SK-N-SH (cell line): ENCODE measurements around the gene TMTC2. TPM values are rescaled to one million over a fixed set of nuclear protein-coding genes. Genes with fewer than 3 reads are reported as not detected.

Source experiments
- CTCF ChIA-PET: fragments of 300-600, 350-600 bp; formaldehyde crosslinking; extraction: SDS; loops from one replicate; lab custom pipeline; 2021; lab: Yijun Ruan, JAX
- POLR2A ChIA-PET: fragments of 350-600 bp; sonication (Branson Sonifier 250); formaldehyde crosslinking; extraction: SDS; loops from one replicate; lab custom pipeline; 2020; ENCODE audit warnings: antibody characterized with exemption, inconsistent platforms; lab: Yijun Ruan, JAX
- DNase-seq: peaks from one replicate; pipeline ENCODE4 v3.0.0; 2012
- H2AFZ ChIP-seq: fragments of 200-600 bp; sonication (generic); 2 replicates; pipeline ENCODE4 v1.8.1; 2016; ENCODE audit warnings: antibody characterized with exemption, mild to moderate bottlenecking, low read depth
- H3F3A ChIP-seq: fragments of 200-600 bp; sonication (generic); replicated peaks from 2 replicates; pipeline ENCODE3; 2016; ENCODE audit warnings: antibody characterized with exemption, mild to moderate bottlenecking; ENCODE audit not compliant: insufficient read depth
- H3K27ac ChIP-seq, 2 experiments: fragments of 200-500 bp in 1 of 2; fragments of 200-600 bp in 1 of 2; sonication (Bioruptor generic) in 1 of 2; sonication (generic), shearing (Covaris generic) in 1 of 2; 2 replicates each; pipeline versions ENCODE4 v1.5.1 to v1.6.1; 2014 to 2016; ENCODE audit warnings: low read depth in 2 of 2, inconsistent platforms in 1 of 2, low read length in 1 of 2, mild to moderate bottlenecking in 1 of 2, mixed read lengths in 1 of 2
- H3K27me3 ChIP-seq: fragments of 200-600 bp; sonication (generic), shearing (Covaris generic); 2 replicates; pipeline ENCODE4 v1.6.1; 2016; ENCODE audit warnings: mixed run types; ENCODE audit not compliant: insufficient read depth
- H3K36me3 ChIP-seq, 2 experiments: fragments of 200-500 bp in 1 of 2; fragments of 200-600 bp in 1 of 2; sonication (Bioruptor generic) in 1 of 2; sonication (generic) in 1 of 2; replicated peaks in 1 of 2; 2 replicates each; pipeline versions ENCODE3 to v1.5.1; 2014 to 2016; ENCODE audit warnings: low read length in 1 of 2, mild to moderate bottlenecking in 1 of 2; ENCODE audit not compliant: insufficient read depth in 2 of 2, control insufficient read depth in 1 of 2
- H3K4me1 ChIP-seq, 2 experiments: fragments of 200-500 bp in 1 of 2; fragments of 200-600 bp in 1 of 2; sonication (Bioruptor generic) in 1 of 2; sonication (generic), shearing (Covaris generic) in 1 of 2; 2 replicates each; pipeline versions ENCODE4 v1.5.1 to v1.6.1; 2014 to 2016; ENCODE audit warnings: low read depth in 1 of 2, low read length in 1 of 2, mixed run types in 1 of 2; ENCODE audit not compliant: insufficient read depth in 2 of 2, control insufficient read depth in 1 of 2
- H3K4me2 ChIP-seq: fragments of 200-600 bp; sonication (generic), shearing (Covaris generic); 2 replicates; pipeline ENCODE4 v1.6.1; 2017; ENCODE audit warnings: mixed run types
- H3K4me3 ChIP-seq, 2 experiments: fragments of 200-500 bp in 1 of 2; fragments of 200-600 bp in 1 of 2; sonication (Bioruptor generic) in 1 of 2; sonication (generic), shearing (Covaris generic) in 1 of 2; 2 replicates each; pipeline versions ENCODE4 v1.5.1 to v1.8.1; 2014 to 2016; ENCODE audit warnings: low read depth in 2 of 2, inconsistent platforms in 1 of 2, low read length in 1 of 2, mild to moderate bottlenecking in 1 of 2, mixed read lengths in 1 of 2, moderate library complexity in 1 of 2
- H3K79me2 ChIP-seq: fragments of 200-600 bp; sonication (generic); 2 replicates; pipeline ENCODE4 v1.8.1; 2017; ENCODE audit warnings: mild to moderate bottlenecking; ENCODE audit not compliant: insufficient read depth
- H3K9ac ChIP-seq: fragments of 200-600 bp; sonication (generic); 2 replicates; pipeline ENCODE4 v1.6.1; 2017; ENCODE audit warnings: mixed run types
- H3K9me2 ChIP-seq: fragments of 200-600 bp; sonication (generic); 2 replicates; pipeline ENCODE4 v1.6.1; 2017; ENCODE audit warnings: mixed run types
- H3K9me3 ChIP-seq: fragments of 200-600 bp; sonication (generic); 2 replicates; pipeline ENCODE4 v1.6.1; 2017; ENCODE audit warnings: mixed run types, mild to moderate bottlenecking, moderate library complexity
- H4K20me1 ChIP-seq: fragments of 200-600 bp; sonication (generic); 2 replicates; pipeline ENCODE4 v1.6.1; 2017; ENCODE audit warnings: mild to moderate bottlenecking, mixed run types; ENCODE audit not compliant: insufficient read depth
- CHD2 ChIP-seq: fragments of 150-350 bp; IDR thresholded peaks from 2 replicates; pipeline ENCODE4 v1.6.1; 2018; ENCODE audit warnings: low read length; ENCODE audit not compliant: partially characterized antibody
- ELF1 ChIP-seq: IDR thresholded peaks from 2 replicates; pipeline ENCODE4 v1.4.0; 2012
- EP300 ChIP-seq, 2 experiments: IDR thresholded peaks; 2 replicates each; pipeline versions ENCODE4 v1.4.0 to v1.6.1; 2012; ENCODE audit warnings: borderline replicate concordance in 1 of 2, low read depth in 1 of 2, low read length in 1 of 2
- EZH2phosphoT487 ChIP-seq: fragments of 200-600 bp; sonication (generic); IDR thresholded peaks from 2 replicates; pipeline ENCODE4 v1.6.1; 2017; ENCODE audit warnings: low read depth, mixed run types, mild to moderate bottlenecking, antibody characterized with exemption, moderate library complexity, borderline replicate concordance
- FOSL2 ChIP-seq: IDR thresholded peaks from 2 replicates; pipeline ENCODE4 v1.4.0; 2012; ENCODE audit warnings: low read depth, mild to moderate bottlenecking, moderate library complexity, borderline replicate concordance
- GABPA ChIP-seq: IDR thresholded peaks from 2 replicates; pipeline ENCODE4 v1.4.0; 2012; ENCODE audit warnings: low read depth, mild to moderate bottlenecking
- IRF3 ChIP-seq: fragments of 150-350 bp; IDR thresholded peaks from 2 replicates; pipeline ENCODE4 v1.6.1; 2016; ENCODE audit warnings: mild to moderate bottlenecking, low read depth, low read length
- JUND ChIP-seq: IDR thresholded peaks from 2 replicates; pipeline ENCODE4 v1.4.0; 2012
- MXI1 ChIP-seq: IDR thresholded peaks from 2 replicates; pipeline ENCODE4 v1.6.1; 2012; ENCODE audit warnings: mild to moderate bottlenecking, low read depth, low read length, improper control_type of control experiment
- NRF1 ChIP-seq: IDR thresholded peaks from 2 replicates; pipeline ENCODE4 v1.6.1; 2012; ENCODE audit warnings: low read depth, mild to moderate bottlenecking, low read length
- RAD21 ChIP-seq: IDR thresholded peaks from 2 replicates; pipeline ENCODE4 v1.6.1; 2012; ENCODE audit warnings: mild to moderate bottlenecking, low read length
- RXRA ChIP-seq: IDR thresholded peaks from 2 replicates; pipeline ENCODE4 v1.4.0; 2012; ENCODE audit warnings: low read depth, mild to moderate bottlenecking, borderline replicate concordance
- SIN3A ChIP-seq: IDR thresholded peaks from 2 replicates; pipeline ENCODE4 v1.6.1; 2012; ENCODE audit warnings: low read depth, mild to moderate bottlenecking, low read length, moderate library complexity, borderline replicate concordance
- WGBS: methylation state at CpG from one replicate; pipeline ENCODE4 v1.1.6; 2017; ENCODE audit warnings: low lambda C conversion rate; 5-methylcytosine and 5-hydroxymethylcytosine counted together
- polyA plus RNA-seq, 3 experiments: library from polyadenylated mRNA; depleted of rRNA; stranded (reverse); fragments of >200 nt; gene quantifications; 2 replicates each; pipeline ENCODE4 v1.2.3, GENCODE V29; 2012
- TF ChIP-seq, protein P1 (sequence below): IDR thresholded peaks from 2 replicates; pipeline ENCODE4; 2012
- TF ChIP-seq, protein P2 (sequence below): fragments of 150-350 bp; IDR thresholded peaks from 2 replicates; pipeline ENCODE4 v1.6.1; 2017; ENCODE audit warnings: antibody characterized with exemption, low read length, low read depth, borderline replicate concordance
- TF ChIP-seq, protein P3 (sequence below): IDR thresholded peaks from 2 replicates; pipeline ENCODE4 v1.4.0; 2012; ENCODE audit warnings: low read depth, borderline replicate concordance

The TMTC2 gene
- polyA plus RNA-seq, 1 of the 3 experiments (the other 2 are of a cell fraction): 4.1 TPM

DNA sequence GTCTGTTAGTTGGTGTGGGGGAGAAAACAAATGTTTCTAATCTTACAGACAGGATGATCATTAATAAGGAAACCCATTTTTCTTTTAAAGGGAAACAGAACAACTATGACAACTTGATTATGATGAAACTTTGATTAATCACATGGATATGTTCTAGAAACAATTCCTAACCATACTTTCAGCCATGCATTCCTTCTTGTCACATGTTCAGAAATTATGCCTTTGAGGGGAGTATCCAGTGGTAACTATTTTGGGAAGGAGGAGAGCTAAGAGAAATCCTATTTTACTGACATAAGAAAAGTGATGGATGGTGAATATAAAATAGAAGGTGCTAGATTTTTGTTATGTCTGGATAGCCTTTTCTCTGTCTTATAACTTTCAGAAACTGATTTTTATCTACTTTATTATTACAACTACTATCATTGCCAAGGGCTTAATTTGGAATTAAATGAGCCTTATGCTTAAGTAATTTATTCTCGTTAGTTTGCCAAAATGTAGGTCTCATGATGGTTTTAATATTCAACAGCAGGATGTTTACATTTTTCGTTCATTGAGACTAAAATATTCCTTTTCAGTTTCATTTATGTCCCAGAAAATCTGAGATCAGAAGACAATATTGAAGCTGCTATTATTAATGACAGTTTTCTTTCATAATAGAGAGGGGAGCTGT lies 200.1 kb downstream of the TMTC2 start:
- ChIA-PET POLR2A (no interaction called here), CTCF (interaction anchor here (0.9 to 1.0 kb wide), 2 partner anchors 10 to 15 kb away, joined by 3 to 4 read pairs; no protein-coding TSS in a partner anchor)

GRCh38 chr12:82893896-82894295 lies 207.2 kb downstream of the TMTC2 start:
- no peak for TF ChIP-seq CHD2
- TF ChIP-seq RAD21: no peak
- TF ChIP-seq EP300 (IDR thresholded peaks at IDR 0.05; ENCODE audit: borderline replicate concordance in 1 of 2, low read depth in 1 of 2, low read length in 1 of 2): no peak
- TF ChIP-seq, protein P1, sequence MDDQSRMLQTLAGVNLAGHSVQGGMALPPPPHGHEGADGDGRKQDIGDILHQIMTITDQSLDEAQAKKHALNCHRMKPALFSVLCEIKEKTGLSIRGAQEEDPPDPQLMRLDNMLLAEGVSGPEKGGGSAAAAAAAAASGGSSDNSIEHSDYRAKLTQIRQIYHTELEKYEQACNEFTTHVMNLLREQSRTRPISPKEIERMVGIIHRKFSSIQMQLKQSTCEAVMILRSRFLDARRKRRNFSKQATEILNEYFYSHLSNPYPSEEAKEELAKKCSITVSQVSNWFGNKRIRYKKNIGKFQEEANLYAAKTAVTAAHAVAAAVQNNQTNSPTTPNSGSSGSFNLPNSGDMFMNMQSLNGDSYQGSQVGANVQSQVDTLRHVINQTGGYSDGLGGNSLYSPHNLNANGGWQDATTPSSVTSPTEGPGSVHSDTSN: no peak
- no peak for TF ChIP-seq MXI1
- no peak for DNase-seq
- no peaks in the 10 kb centered on the region for H3K79me2 ChIP-seq
- H2AFZ ChIP-seq: no peak overlapping the region
- H3K9me3 ChIP-seq: no peaks in the 10 kb centered on the region
- no peaks in the 10 kb centered on the region for H4K20me1 ChIP-seq
- CTCF ChIA-PET: no interaction called here
- no peak overlapping the region for H3K4me3 ChIP-seq
- H3K27ac ChIP-seq: no peak overlapping the region
- H3K9me2 ChIP-seq: no peaks in the 10 kb centered on the region
- H3K27me3 ChIP-seq: no peaks in the 10 kb centered on the region
- no peak overlapping the region for H3K9ac ChIP-seq
- H3F3A ChIP-seq: no peaks in the 10 kb centered on the region
- peaks cover 0 to 4% of the 10 kb centered on the region in 2 experiments; a peak in 1 of 4 replicates for H3K4me1 ChIP-seq
- no peak overlapping the region for H3K4me2 ChIP-seq
- 81% methylated on average over 5 of the region's 5 CpGs for WGBS
- no peaks in the 10 kb centered on the region for H3K36me3 ChIP-seq
- POLR2A ChIA-PET: no interaction called here

More for the DNA sequence above, 200.1 kb downstream of the TMTC2 start:
- Histone ChIP-seq H4K20me1 (no peaks in the 10 kb centered on the region), H3K4me1 (no peaks in the 10 kb centered on the region), H2AFZ (no peak overlapping the region), H3K9me2 (no peaks in the 10 kb centered on the region), H3F3A (no peaks in the 10 kb centered on the region), H3K27ac (no peak overlapping the region), H3K4me3 (no peak overlapping the region), H3K27me3 (no peaks in the 10 kb centered on the region), H3K79me2 (no peaks in the 10 kb centered on the region), H3K4me2 (no peak overlapping the region), H3K9me3 (no peaks in the 10 kb centered on the region), H3K9ac (no peak overlapping the region), H3K36me3 (no peaks in the 10 kb centered on the region)
- 78% methylated on average over 2 of the region's 2 CpGs for WGBS
- TF ChIP-seq ELF1: no peak
- DNase-seq: no peak

DNA sequence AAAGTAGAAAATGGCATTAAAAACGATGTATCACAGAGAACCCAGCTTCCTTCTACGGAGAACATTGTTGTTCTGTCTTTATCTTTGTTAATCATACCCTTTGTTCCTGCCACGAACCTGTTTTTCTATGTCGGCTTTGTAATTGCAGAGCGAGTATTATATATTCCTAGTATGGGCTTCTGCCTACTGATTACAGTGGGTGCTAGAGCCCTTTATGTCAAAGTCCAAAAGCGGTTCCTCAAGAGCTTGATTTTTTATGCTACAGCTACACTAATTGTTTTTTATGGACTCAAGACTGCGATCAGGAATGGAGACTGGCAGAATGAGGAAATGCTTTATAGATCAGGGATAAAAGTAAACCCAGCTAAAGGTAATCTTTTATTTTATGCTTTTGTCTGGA lies 209.6 kb downstream of the TMTC2 start:
- POLR2A ChIA-PET: no interaction called here
- CTCF ChIA-PET: interaction anchor here (1.4 to 1.5 kb wide), 2 partner anchors 9 to 13 kb away, joined by 4 read pairs; no protein-coding TSS in a partner anchor
- WGBS: 87% methylated on average over 7 of the region's 7 CpGs
- no peak for TF ChIP-seq GABPA
- TF ChIP-seq, protein P1: no peak
- TF ChIP-seq JUND: no peak
- no peak for TF ChIP-seq EP300 (IDR thresholded peaks at IDR 0.05; ENCODE audit: borderline replicate concordance in 1 of 2, low read depth in 1 of 2, low read length in 1 of 2)
- TF ChIP-seq EZH2phosphoT487: no peak
- TF ChIP-seq SIN3A: no peak
- TF ChIP-seq, protein P2, sequence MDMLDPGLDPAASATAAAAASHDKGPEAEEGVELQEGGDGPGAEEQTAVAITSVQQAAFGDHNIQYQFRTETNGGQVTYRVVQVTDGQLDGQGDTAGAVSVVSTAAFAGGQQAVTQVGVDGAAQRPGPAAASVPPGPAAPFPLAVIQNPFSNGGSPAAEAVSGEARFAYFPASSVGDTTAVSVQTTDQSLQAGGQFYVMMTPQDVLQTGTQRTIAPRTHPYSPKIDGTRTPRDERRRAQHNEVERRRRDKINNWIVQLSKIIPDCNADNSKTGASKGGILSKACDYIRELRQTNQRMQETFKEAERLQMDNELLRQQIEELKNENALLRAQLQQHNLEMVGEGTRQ: no peak
- TF ChIP-seq FOSL2: no peak
- TF ChIP-seq IRF3: no peak
- TF ChIP-seq NRF1: no peak
- TF ChIP-seq RXRA: no peak
- TF ChIP-seq, protein P3, sequence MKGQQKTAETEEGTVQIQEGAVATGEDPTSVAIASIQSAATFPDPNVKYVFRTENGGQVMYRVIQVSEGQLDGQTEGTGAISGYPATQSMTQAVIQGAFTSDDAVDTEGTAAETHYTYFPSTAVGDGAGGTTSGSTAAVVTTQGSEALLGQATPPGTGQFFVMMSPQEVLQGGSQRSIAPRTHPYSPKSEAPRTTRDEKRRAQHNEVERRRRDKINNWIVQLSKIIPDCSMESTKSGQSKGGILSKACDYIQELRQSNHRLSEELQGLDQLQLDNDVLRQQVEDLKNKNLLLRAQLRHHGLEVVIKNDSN: no peak

More for the DNA sequence above, 209.6 kb downstream of the TMTC2 start:
- H3K79me2 ChIP-seq: no peaks in the 10 kb centered on the region
- H2AFZ ChIP-seq: no peak overlapping the region
- DNase-seq: no peak
- H3K4me2 ChIP-seq: no peak overlapping the region
- no peaks in the 10 kb centered on the region for H3K27me3 ChIP-seq
- no peaks in the 10 kb centered on the region for H3F3A ChIP-seq
- H3K9ac ChIP-seq: no peak overlapping the region
- H3K9me3 ChIP-seq: no peaks in the 10 kb centered on the region
- no peak overlapping the region for H3K27ac ChIP-seq
- no peak overlapping the region for H3K4me3 ChIP-seq
- H4K20me1 ChIP-seq: no peaks in the 10 kb centered on the region
- no peaks in the 10 kb centered on the region for H3K36me3 ChIP-seq
- peaks cover 0 to 4% of the 10 kb centered on the region in 2 experiments; a peak in 1 of 4 replicates for H3K4me1 ChIP-seq
- no peaks in the 10 kb centered on the region for H3K9me2 ChIP-seq
